ENCODE measurements around the gene DUS4L. TPM values are rescaled to one million over a fixed set of nuclear protein-coding genes. Genes with fewer than 3 reads are reported as not detected.

DUS4L gene
- total and polyA plus RNA-seq, 2 of the 13 experiments (the other 11 are each of a cell fraction or from before 2014, with no cell fraction given) = 5.6 to 9.8 TPM

DNA sequence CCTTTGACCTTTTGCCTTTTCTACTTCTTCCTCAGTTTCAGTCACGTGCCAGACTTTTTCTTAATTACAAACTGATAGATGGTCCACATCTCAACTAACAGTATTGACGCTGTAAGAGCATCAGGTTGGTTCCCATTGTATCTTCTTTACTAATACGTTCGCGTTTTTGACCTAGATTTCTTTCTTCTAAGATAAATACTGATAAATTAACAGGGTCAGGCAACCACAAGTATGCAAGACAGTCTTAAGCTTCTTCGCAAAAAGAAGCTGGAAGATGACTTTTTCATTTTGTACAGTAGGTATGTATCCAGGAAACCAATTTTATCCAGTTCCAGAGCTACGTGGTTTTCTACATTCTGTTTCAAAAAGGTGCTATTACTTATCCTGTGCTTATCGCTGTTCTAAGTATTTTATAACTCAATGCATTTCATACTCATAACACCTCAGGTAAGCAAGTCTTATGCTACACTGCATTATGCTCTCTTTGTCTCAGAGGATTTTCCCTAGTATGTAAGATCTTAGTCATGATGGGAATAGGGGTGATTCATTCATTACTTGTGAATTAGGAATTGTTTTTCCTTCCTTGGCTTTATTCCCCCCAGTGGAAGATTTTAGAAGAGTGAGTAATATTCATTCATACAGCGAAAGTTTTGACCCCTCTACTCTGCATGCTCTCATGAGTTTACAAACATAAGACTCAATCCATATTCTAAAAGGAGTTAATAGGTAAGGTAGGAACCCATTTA, 955 bp downstream of the DUS4L start:
- H3K79me2 ChIP-seq (ENCODE audit: insufficient read depth, low read length) = peaks cover 44% of the 10 kb centered on the region
- WGBS (ENCODE audit: low lambda C conversion rate) = 28% methylated on average over 9 of the region's 9 CpGs
- TSS peak; percentile 72 for BruUV-seq (replicated peaks)
- no peaks in the 10 kb centered on the region; a peak in 1 of 5 replicates for H3K27me3 ChIP-seq (ENCODE audit: control insufficient read depth in 1 of 2, insufficient read depth in 2 of 2, low read length in 2 of 2)
- H3K9me3 ChIP-seq (ENCODE audit: low read length) = no peaks in the 10 kb centered on the region
- H3K4me3 ChIP-seq (replicated peaks in 1 of 3; ENCODE audit: insufficient read depth in 1 of 3, low read depth in 2 of 3, low read length in 3 of 3) = peak overlapping the region; percentile 86 to 100 (median 94)
- 0 out of 2 replicates have a peak, but pooled peaks cover 2% of the 10 kb centered on the region for H4K20me1 ChIP-seq (ENCODE audit: insufficient read depth, low read length)
- H3K27ac ChIP-seq (ENCODE audit: extremely low read length, insufficient read depth, low read length) = peak overlapping the region; percentile 88
- H3K4me1 ChIP-seq (ENCODE audit: insufficient read depth, low read length) = peaks cover 47% of the 10 kb centered on the region
- DNase-seq (ENCODE audit: low spot score) = no peak
- in situ Hi-C loops (cut with HindIII; ENCODE audit: extremely low pct_ligation_motif_present, low pct_unique_long_range_greater_than_20kb) = no loop called here
- POLR2A ChIA-PET = interaction anchor here (1.8 kb wide), 1 partner anchor 15 kb away, joined by 13 read pairs; the partner anchor contains the start of gene BCAP29
- CTCF ChIA-PET (ENCODE audit: low intra/inter-chr PET ratio, low total read pairs) = no interaction called here
- ATAC-seq = no peak
- H3K9ac ChIP-seq (ENCODE audit: insufficient read depth, low read depth, low read length) = peak overlapping the region; percentile 97
- FAIRE-seq = no peak
- H2AFZ ChIP-seq (ENCODE audit: low read length) = peak overlapping the region; percentile 80
- TF ChIP-seq NBN (conservative IDR thresholded peaks at IDR 0.05) (no peak), RFX5 (IDR thresholded peaks at IDR 0.05; ENCODE audit: low read depth, low read length) (no peak), PAWR (CRISPR knock-in tag; IDR thresholded peaks at IDR 0.05; ENCODE audit: borderline replicate concordance) (no peak), ZC3H4 (CRISPR knock-in tag; IDR thresholded peaks at IDR 0.05; ENCODE audit: borderline replicate concordance) (no peak), BHLHE40 (IDR thresholded peaks at IDR 0.05; ENCODE audit: low read length) (0 out of 2 replicates have a peak, but pooled peaks have one; percentile 4), NR2F6 (IDR thresholded peaks at IDR 0.05) (peak; percentile 71), NR2F6 (CRISPR knock-in tag; IDR thresholded peaks at IDR 0.05) (no peak), ZFX (CRISPR knock-in tag; IDR thresholded peaks at IDR 0.05; ENCODE audit: low read depth) (no peak), NR1H2 (CRISPR knock-in tag; IDR thresholded peaks at IDR 0.05; ENCODE audit: borderline replicate concordance, low read depth) (no peak), JUN (CRISPR knock-in tag; IDR thresholded peaks at IDR 0.05) (no peak), ZNF143 (CRISPR knock-in tag; IDR thresholded peaks at IDR 0.05) (no peak)
- TF ChIP-seq, protein P1, sequence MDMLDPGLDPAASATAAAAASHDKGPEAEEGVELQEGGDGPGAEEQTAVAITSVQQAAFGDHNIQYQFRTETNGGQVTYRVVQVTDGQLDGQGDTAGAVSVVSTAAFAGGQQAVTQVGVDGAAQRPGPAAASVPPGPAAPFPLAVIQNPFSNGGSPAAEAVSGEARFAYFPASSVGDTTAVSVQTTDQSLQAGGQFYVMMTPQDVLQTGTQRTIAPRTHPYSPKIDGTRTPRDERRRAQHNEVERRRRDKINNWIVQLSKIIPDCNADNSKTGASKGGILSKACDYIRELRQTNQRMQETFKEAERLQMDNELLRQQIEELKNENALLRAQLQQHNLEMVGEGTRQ (IDR thresholded peaks at IDR 0.05; ENCODE audit: low read depth, low read length) = no peak
- TF ChIP-seq, protein P1 (CRISPR knock-in tag; IDR thresholded peaks at IDR 0.05; ENCODE audit: borderline replicate concordance) = peak; percentile 41; the same call in 1 of the 2 replicates
- intact Hi-C loops (cut with micrococcal nuclease; ENCODE audit: unreplicated experiment) = no loop called here
- H3K36me3 ChIP-seq (replicated peaks in 1 of 2; ENCODE audit: control insufficient read depth in 1 of 2, insufficient read depth in 2 of 2, low read length in 2 of 2) = no peaks in the 10 kb centered on the region
- H3K4me2 ChIP-seq (ENCODE audit: low read depth, low read length) = peak overlapping the region; percentile 81
